H1 (cell line): Measurements from ENCODE around the gene OGFOD2. TPM values are rescaled to one million over a fixed set of nuclear protein-coding genes. Genes with fewer than 3 reads are reported as not detected.

Experiments used
- CTCF ChIA-PET: fragments of 300-600 bp; sonication (Branson Sonifier 250); formaldehyde crosslinking; loops from one replicate; lab custom pipeline; 2021; ENCODE audit not compliant: partially characterized antibody; lab: Charles Lee
- POLR2A ChIA-PET: fragments of 300-600 bp; sonication (Branson Sonifier 250); formaldehyde crosslinking; loops from one replicate; lab custom pipeline; 2021; ENCODE audit warnings: inconsistent platforms; ENCODE audit not compliant: partially characterized antibody; lab: Charles Lee
- DNase-seq, 2 experiments: peaks; one replicate each; pipeline versions ENCODE4 v3.0.0 to v3.0.0-alpha.2; 2010 to 2022; ENCODE audit warnings: low spot score in 2 of 2, low read depth in 1 of 2, mixed read lengths in 1 of 2
- FAIRE-seq: peaks from 2 replicates; lab custom pipeline; 2011; peaks lifted over from hg19 to GRCh38; lab: Jason Lieb, UNC
- H2AFZ ChIP-seq: 2 replicates; pipeline ENCODE4 v1.8.1; 2012; ENCODE audit warnings: low read length, inconsistent platforms
- H2AK5ac ChIP-seq: 2 replicates; pipeline ENCODE4 v1.6.1; 2013; ENCODE audit warnings: low read depth, low read length
- H2BK120ac ChIP-seq: replicated peaks from 2 replicates; pipeline ENCODE3; 2013; ENCODE audit warnings: low read depth, low read length, inconsistent platforms
- H2BK12ac ChIP-seq: 2 replicates; pipeline ENCODE4 v1.6.1; 2013; ENCODE audit warnings: low read depth, low read length
- H2BK15ac ChIP-seq: 2 replicates; pipeline ENCODE4 v1.6.1; 2013; ENCODE audit warnings: low read length
- H2BK20ac ChIP-seq: 2 replicates; pipeline ENCODE4 v1.6.1; 2013; ENCODE audit warnings: low read length
- H2BK5ac ChIP-seq: 2 replicates; pipeline ENCODE4 v1.6.1; 2013; ENCODE audit warnings: low read depth, low read length
- H3K14ac ChIP-seq: 2 replicates; pipeline ENCODE4 v1.6.1; 2013; ENCODE audit warnings: inconsistent platforms; ENCODE audit not compliant: insufficient read length
- H3K18ac ChIP-seq: 2 replicates; pipeline ENCODE4 v1.6.1; 2013; ENCODE audit warnings: low read length; ENCODE audit errors: extremely low read depth
- H3K23ac ChIP-seq: 2 replicates; pipeline ENCODE4 v1.6.1; 2013; ENCODE audit warnings: inconsistent platforms; ENCODE audit not compliant: insufficient read length
- H3K23me2 ChIP-seq: 2 replicates; pipeline ENCODE4 v1.6.1; 2013; ENCODE audit warnings: low read depth, low read length
- H3K27ac ChIP-seq: 2 replicates; pipeline ENCODE4 v1.6.1; 2011; ENCODE audit warnings: low read depth, low read length, inconsistent platforms
- H3K27me3 ChIP-seq, 4 experiments: replicated peaks in 1 of 4; 1 replicate in 1 of 4; 2 replicates in 3 of 4; pipeline versions ENCODE4 v1.6.1 to v1.8.1; 2011 to 2013; ENCODE audit warnings: low read length in 3 of 4, mild to moderate bottlenecking in 3 of 4, inconsistent platforms in 2 of 4, mixed read lengths in 2 of 4, moderate library complexity in 1 of 4; ENCODE audit not compliant: control insufficient read depth in 3 of 4, insufficient read depth in 3 of 4; ENCODE audit errors: extremely low read depth in 1 of 4
- H3K36me3 ChIP-seq, 4 experiments: 2 replicates each; pipeline versions ENCODE4 v1.6.1 to v1.8.1; 2011 to 2013; ENCODE audit warnings: mild to moderate bottlenecking in 4 of 4, low read length in 3 of 4, moderate library complexity in 2 of 4, control low read depth in 1 of 4, inconsistent platforms in 1 of 4; ENCODE audit not compliant: insufficient read depth in 4 of 4, control insufficient read depth in 2 of 4
- H3K4ac ChIP-seq: replicated peaks from 2 replicates; pipeline ENCODE3; 2013; ENCODE audit warnings: low read length, low read depth, mixed read lengths, inconsistent platforms; ENCODE audit not compliant: insufficient read length
- H3K4me1 ChIP-seq, 4 experiments: replicated peaks in 1 of 4; 1 replicate in 1 of 4; 2 replicates in 3 of 4; pipeline versions ENCODE4 v1.6.1 to v1.8.1; 2011 to 2013; ENCODE audit warnings: low read length in 3 of 4, inconsistent platforms in 2 of 4, mixed read lengths in 1 of 4; ENCODE audit not compliant: insufficient read depth in 4 of 4, control insufficient read depth in 3 of 4
- H3K4me2 ChIP-seq, 2 experiments: 2 replicates each; pipeline versions ENCODE4 v1.6.1 to v1.8.1; 2011 to 2013; ENCODE audit warnings: low read depth in 2 of 2, low read length in 2 of 2, control low read depth in 1 of 2, inconsistent platforms in 1 of 2, mild to moderate bottlenecking in 1 of 2; ENCODE audit not compliant: insufficient read depth in 1 of 2
- H3K4me3 ChIP-seq, 4 experiments: fragments of 200-600, 300-600 bp in 1 of 4; sonication (generic), shearing (Covaris generic), sonication (Bioruptor Twin) in 1 of 4; 2 replicates each; pipeline versions ENCODE4 v1.5.1 to v1.8.1; 2011 to 2016; ENCODE audit warnings: low read length in 4 of 4, low read depth in 3 of 4, control low read depth in 2 of 4, inconsistent platforms in 2 of 4, mild to moderate bottlenecking in 2 of 4, mixed read lengths in 1 of 4, moderate library complexity in 1 of 4; ENCODE audit not compliant: insufficient read depth in 2 of 4; ENCODE audit errors: extremely low read depth in 1 of 4
- H3K56ac ChIP-seq: replicated peaks from 2 replicates; pipeline ENCODE3; 2013; ENCODE audit warnings: low read depth, mild to moderate bottlenecking, mixed read lengths, low read length, inconsistent platforms; ENCODE audit not compliant: insufficient read length
- H3K79me1 ChIP-seq: 2 replicates; pipeline ENCODE4 v1.6.1; 2013; ENCODE audit warnings: low read depth, low read length, control low read depth
- H3K79me2 ChIP-seq, 2 experiments: 2 replicates each; pipeline versions ENCODE4 v1.6.1 to v1.8.1; 2012 to 2013; ENCODE audit warnings: low read length in 2 of 2, mild to moderate bottlenecking in 2 of 2, inconsistent platforms in 1 of 2; ENCODE audit not compliant: insufficient read depth in 2 of 2, control insufficient read depth in 1 of 2
- H3K9ac ChIP-seq, 4 experiments: replicated peaks in 1 of 4; 1 replicate in 1 of 4; 2 replicates in 3 of 4; pipeline versions ENCODE4 v1.6.1 to v1.8.1; 2011 to 2013; ENCODE audit warnings: low read depth in 3 of 4, low read length in 3 of 4, control low read depth in 2 of 4, mild to moderate bottlenecking in 2 of 4, moderate library complexity in 2 of 4, inconsistent platforms in 1 of 4; ENCODE audit errors: extremely low read depth in 1 of 4
- H3K9me3 ChIP-seq, 2 experiments: 2 replicates each; pipeline versions ENCODE4 v1.6.1 to v1.8.1; 2012 to 2013; ENCODE audit warnings: mild to moderate bottlenecking in 2 of 2, moderate library complexity in 2 of 2, control low read depth in 1 of 2, inconsistent platforms in 1 of 2, low read depth in 1 of 2, low read length in 1 of 2, mixed read lengths in 1 of 2; ENCODE audit not compliant: insufficient read depth in 2 of 2
- H4K20me1 ChIP-seq, 2 experiments: replicated peaks in 1 of 2; 2 replicates each; pipeline versions ENCODE3 to v1.8.1; 2011 to 2013; ENCODE audit warnings: inconsistent platforms in 2 of 2, low read length in 2 of 2, mild to moderate bottlenecking in 1 of 2; ENCODE audit not compliant: insufficient read depth in 2 of 2, control insufficient read depth in 1 of 2
- H4K5ac ChIP-seq: 2 replicates; pipeline ENCODE4 v1.6.1; 2013; ENCODE audit warnings: low read length, low read depth, mixed read lengths, inconsistent platforms; ENCODE audit not compliant: insufficient read length
- H4K8ac ChIP-seq: 2 replicates; pipeline ENCODE4 v1.8.0; 2013; ENCODE audit warnings: mild to moderate bottlenecking, moderate library complexity, low read length, inconsistent platforms; ENCODE audit not compliant: insufficient read depth; ENCODE audit errors: extremely low read depth
- H4K91ac ChIP-seq: replicated peaks from 2 replicates; pipeline ENCODE3; 2013; ENCODE audit warnings: low read length, mixed read lengths, inconsistent platforms; ENCODE audit not compliant: insufficient read length
- ATF2 ChIP-seq: IDR thresholded peaks from 2 replicates; pipeline ENCODE4 v1.6.1; 2012; ENCODE audit warnings: low read length, inconsistent platforms
- BRCA1 ChIP-seq: IDR thresholded peaks from 2 replicates; pipeline ENCODE4 v1.6.1; 2012; ENCODE audit warnings: low read depth, low read length, improper control_type of control experiment
- CTBP2 ChIP-seq: IDR thresholded peaks from 2 replicates; pipeline ENCODE4 v1.7.0; 2011; ENCODE audit warnings: borderline replicate concordance, mild to moderate bottlenecking, moderate library complexity, mixed read lengths, low read length; ENCODE audit not compliant: insufficient read depth, insufficient read length
- EGR1 ChIP-seq: IDR thresholded peaks from 2 replicates; pipeline ENCODE4 v1.6.1; 2011; ENCODE audit warnings: low read depth, low read length, borderline replicate concordance
- EP300 ChIP-seq, 2 experiments: IDR thresholded peaks; 1 replicate in 1 of 2; 2 replicates in 1 of 2; pipeline ENCODE4 v1.6.1; 2011 to 2012; ENCODE audit warnings: low read depth in 2 of 2, low read length in 2 of 2, mild to moderate bottlenecking in 2 of 2, borderline replicate concordance in 1 of 2, inconsistent platforms in 1 of 2, moderate library complexity in 1 of 2
- GTF2F1 ChIP-seq: IDR thresholded peaks from 2 replicates; pipeline ENCODE4 v1.6.1; 2012; ENCODE audit warnings: low read depth, low read length, improper control_type of control experiment, borderline replicate concordance
- KDM5A ChIP-seq: fragments of 200-600 bp; IDR thresholded peaks from 2 replicates; pipeline ENCODE4 v1.7.1; 2012; ENCODE audit warnings: mild to moderate bottlenecking, low read length, inconsistent platforms, mixed read lengths
- RBBP5 ChIP-seq: IDR thresholded peaks from 2 replicates; pipeline ENCODE4 v1.7.1; 2012; ENCODE audit warnings: low read depth, mild to moderate bottlenecking, inconsistent platforms, low read length, moderate library complexity, borderline replicate concordance
- RNF2 ChIP-seq: fragments of 200-900, 300-1000 bp; sonication (generic); IDR thresholded peaks from 2 replicates; pipeline ENCODE4 v1.7.1; 2016; ENCODE audit warnings: borderline replicate concordance, low read depth, mild to moderate bottlenecking, antibody characterized with exemption, low read length; ENCODE audit not compliant: poor library complexity, severe bottlenecking; ENCODE audit errors: missing control alignments
- RXRA ChIP-seq: IDR thresholded peaks from 2 replicates; pipeline ENCODE4 v1.6.1; 2011; ENCODE audit warnings: low read depth, mild to moderate bottlenecking, low read length, moderate library complexity; ENCODE audit not compliant: insufficient read depth
- SIRT6 ChIP-seq: IDR thresholded peaks from one replicate; pipeline ENCODE4 v1.7.1; 2012; ENCODE audit warnings: low read length, inconsistent platforms
- SRF ChIP-seq: IDR thresholded peaks from 2 replicates; pipeline ENCODE4 v1.6.1; 2011; ENCODE audit warnings: mild to moderate bottlenecking, low read depth, low read length, moderate library complexity
- WGBS, 2 experiments: shearing (Covaris generic) in 1 of 2; methylation state at CpG; one replicate each; pipeline versions ENCODE4 v1.1.6 to v1.1.7; 2013 to 2015; ENCODE audit warnings: low lambda C conversion rate in 2 of 2, mixed read lengths in 2 of 2, inconsistent platforms in 1 of 2, low coverage in 1 of 2, missing lambda C conversion rate in 1 of 2; ENCODE audit not compliant: insufficient replicate concordance in 2 of 2, insufficient coverage in 1 of 2, insufficient read length in 1 of 2; ENCODE audit errors: extremely low coverage in 1 of 2, missing lambda C conversion rate in 1 of 2; 5-methylcytosine and 5-hydroxymethylcytosine counted together
- polyA plus RNA-seq, 7 experiments: library from polyadenylated mRNA; depleted of rRNA in 3 of 7; stranded (reverse) in 5 of 7; unstranded in 2 of 7; fragments of >200 nt in 5 of 7; fragments of 200-250 nt in 2 of 7; gene quantifications; 1 replicate in 5 of 7; 2 replicates in 1 of 7; 4 replicates in 1 of 7; pipeline versions ENCODE4 v1.2.1 to v1.2.3, GENCODE V29; 2011 to 2013; ENCODE audit warnings: missing spikeins in 2 of 7, mixed read lengths in 2 of 7
- total RNA-seq: library from RNA; stranded (reverse); fragmentation: NEBNext Ultra II Directional; extraction: Animal tissue kit (Norgen Biotek cat#: 25700); gene quantifications from 2 replicates; pipeline ENCODE4 v1.2.1, GENCODE V29; 2021

OGFOD2 gene
- total and polyA plus RNA-seq, 2 of the 8 experiments (the other 6 are each of a cell fraction or from before 2014, with no cell fraction given), result 17.3 to 20.3 TPM

DNA sequence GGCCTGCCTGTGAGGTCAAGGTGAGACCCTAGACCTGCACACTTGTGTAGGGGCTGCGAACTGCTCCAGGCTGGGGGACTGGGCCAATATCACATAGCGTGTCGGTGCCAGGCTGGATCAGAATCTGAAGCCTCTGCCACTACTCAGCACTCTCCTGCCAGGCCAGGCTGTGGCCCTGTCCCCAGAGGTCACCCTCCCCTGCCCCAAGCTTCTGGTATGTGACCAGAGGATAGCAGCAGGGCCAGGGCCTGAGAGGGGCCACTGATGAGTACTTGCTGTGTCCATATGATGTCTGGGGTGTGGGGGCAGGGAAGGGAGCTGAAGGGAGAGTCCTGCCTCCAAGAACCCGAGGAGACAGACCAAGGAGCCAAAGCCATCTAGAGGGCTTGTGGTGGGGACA lies 23.3 kb downstream of the OGFOD2 start:
- no peak for FAIRE-seq
- no peak overlapping the region for H4K91ac ChIP-seq
- no peak overlapping the region for H3K4me3 ChIP-seq
- no peak overlapping the region for H2BK15ac ChIP-seq
- H3K9ac ChIP-seq, result no peak overlapping the region
- no peak overlapping the region for H4K8ac ChIP-seq
- H3K9me3 ChIP-seq, result no peaks in the 10 kb centered on the region
- CTCF ChIA-PET, result interaction anchor here (0.5 to 2.1 kb wide), 7 partner anchors 8 to 240 kb away, joined by 3 to 5 read pairs (median 3); partner anchors contain the start of gene OGFOD2
- no peak overlapping the region for H4K5ac ChIP-seq
- H3K27ac ChIP-seq, result no peak overlapping the region
- no peak overlapping the region for H3K4me2 ChIP-seq
- no peak overlapping the region for H3K14ac ChIP-seq
- no peaks in the 10 kb centered on the region for H3K79me1 ChIP-seq
- no peak overlapping the region for H3K4ac ChIP-seq
- H3K56ac ChIP-seq, result no peak overlapping the region
- no peak overlapping the region for H2BK120ac ChIP-seq
- no peak overlapping the region for H3K23ac ChIP-seq
- H3K27me3 ChIP-seq, result no peaks in the 10 kb centered on the region
- H3K36me3 ChIP-seq, result no peaks in the 10 kb centered on the region
- H3K79me2 ChIP-seq, result no peaks in the 10 kb centered on the region
- WGBS, 2 experiments, result 92% methylated on average over 4 of the region's 4 CpGs; no CpG with 5 or more reads in 1 of the 2 experiments
- H3K4me1 ChIP-seq, result no peaks in the 10 kb centered on the region
- H3K23me2 ChIP-seq, result no peaks in the 10 kb centered on the region
- H2BK5ac ChIP-seq, result no peak overlapping the region
- H2AFZ ChIP-seq, result no peak overlapping the region
- H2BK12ac ChIP-seq, result no peak overlapping the region
- no peak overlapping the region for H2AK5ac ChIP-seq
- no peak for DNase-seq
- POLR2A ChIA-PET, result interaction anchor here (1.0 kb wide), 1 partner anchor 18 kb away, joined by 4 read pairs; the partner anchor contains the start of gene ARL6IP4
- H4K20me1 ChIP-seq, result no peaks in the 10 kb centered on the region
- H3K18ac ChIP-seq, result no peak overlapping the region
- no peak overlapping the region for H2BK20ac ChIP-seq
- TF ChIP-seq EP300 (IDR thresholded peaks at IDR 0.05; ENCODE audit: borderline replicate concordance in 1 of 2, low read depth in 2 of 2, low read length in 2 of 2) (no peak), KDM5A (no peak), RNF2 (no peak), RBBP5 (no peak), SIRT6 (no peak), CTBP2 (no peak), RXRA (no peak), ATF2 (no peak), EGR1 (no peak), BRCA1 (no peak), GTF2F1 (no peak), SRF (no peak)
